HG03097 (cell line): ENCODE measurements around the gene ATP8B4.

Experiments used
- ATAC-seq: cut with Tn5 transposase; IDR thresholded peaks from one replicate; pipeline ENCODE4 v1.9.1; 2021; ENCODE audit not compliant: unreplicated experiment, low FRiP score

ATP8B4 gene

DNA sequence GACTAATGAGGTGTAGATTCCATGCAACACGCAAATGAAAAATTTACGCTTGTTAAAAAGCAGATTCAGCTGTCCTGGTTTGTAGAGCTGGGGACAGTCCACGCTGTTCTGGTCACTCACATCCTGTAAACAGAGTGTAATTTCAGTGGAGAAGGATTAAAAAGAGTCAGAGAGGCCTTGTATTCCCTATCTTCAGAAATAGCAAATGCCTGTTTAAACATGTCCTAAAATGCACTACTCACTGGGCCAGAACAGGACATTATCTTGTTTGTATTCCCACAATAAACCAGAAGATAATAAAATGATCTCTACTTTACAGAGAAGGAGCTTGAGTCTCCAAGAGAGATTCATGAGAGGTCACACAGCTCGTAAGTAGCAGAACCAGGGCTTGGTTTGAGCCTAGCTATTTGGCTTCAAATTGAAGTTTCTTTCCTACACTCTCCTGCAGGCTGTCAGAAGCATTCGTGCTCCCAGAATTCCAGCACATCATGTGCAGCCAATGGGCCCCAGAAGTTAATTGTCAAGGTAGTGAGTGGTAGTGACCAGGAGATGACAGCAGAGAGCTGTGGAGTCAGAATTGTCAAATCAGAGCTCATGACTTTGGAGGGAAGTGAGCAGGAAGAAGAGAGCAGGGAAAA lies 242.5 kb downstream of the ATP8B4 start:
- ATAC-seq: no peak

GRCh38 chr15:49875392-49875791 lies 243.6 kb downstream of the ATP8B4 start:
- ATAC-seq: no peak

- ATAC-seq: no peak
These were observed 248.6 kb downstream of the ATP8B4 start for GRCh38 chr15:49870472-49870871.

DNA sequence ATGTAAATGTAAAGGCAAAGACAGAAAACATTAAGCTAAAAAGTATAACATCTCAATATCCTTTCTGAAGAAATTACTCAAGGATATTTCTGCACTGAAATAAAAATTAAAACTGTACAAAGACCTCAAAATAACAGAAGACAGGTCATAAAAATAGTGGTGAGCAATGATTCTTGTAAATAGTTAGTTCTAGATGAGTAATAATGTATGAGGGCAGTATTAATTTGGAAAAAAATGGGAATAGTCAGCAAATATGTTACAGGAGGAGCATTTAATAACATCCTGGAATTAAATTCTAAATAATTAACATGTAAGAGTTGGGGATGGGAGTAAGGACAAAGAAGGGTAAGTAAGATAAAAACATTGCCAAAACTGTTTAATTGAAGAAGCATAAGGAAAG lies 250.7 kb downstream of the ATP8B4 start:
- ATAC-seq: no peak

DNA sequence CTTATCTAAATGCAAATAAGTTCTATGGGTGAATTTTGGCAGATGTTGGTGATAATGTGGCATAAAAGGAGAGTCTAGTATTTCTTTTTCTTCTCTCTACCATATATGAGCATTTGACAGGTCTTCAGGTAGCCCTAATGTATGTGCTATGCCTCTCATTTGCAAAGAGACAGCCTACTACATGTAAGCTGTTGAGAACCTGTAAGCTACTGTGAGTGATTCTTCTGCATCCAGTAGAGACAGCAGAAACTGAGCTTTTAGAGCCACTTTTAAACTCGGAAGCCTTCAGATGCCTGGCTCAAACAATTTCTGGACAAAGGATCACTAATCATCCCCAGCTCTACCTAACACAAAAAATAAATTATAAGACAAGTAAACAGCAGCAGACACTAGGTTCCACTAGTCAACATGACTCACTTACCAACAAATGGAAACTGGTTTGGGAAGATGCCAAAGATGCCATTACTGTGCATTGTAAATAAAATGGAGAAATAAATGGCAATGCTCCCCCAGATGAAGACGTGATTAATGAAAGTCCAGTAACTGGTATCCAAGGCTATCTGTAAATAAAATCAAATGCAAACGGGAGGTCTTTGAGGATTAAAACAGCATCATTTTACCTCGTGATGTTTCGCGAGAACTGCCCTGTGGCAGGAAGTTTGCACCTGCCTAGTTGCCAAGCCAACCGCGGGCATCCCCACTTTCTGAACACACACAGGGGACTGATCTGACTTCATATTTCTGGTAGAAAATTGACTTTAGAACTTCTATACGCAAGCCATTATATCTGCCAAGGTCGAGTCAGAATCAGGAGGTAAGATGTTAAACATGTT lies 252.9 kb downstream of the ATP8B4 start:
- no peak for ATAC-seq

- no peak for ATAC-seq
These were observed 254.8 kb downstream of the ATP8B4 start for GRCh38 chr15:49864251-49864650.

DNA sequence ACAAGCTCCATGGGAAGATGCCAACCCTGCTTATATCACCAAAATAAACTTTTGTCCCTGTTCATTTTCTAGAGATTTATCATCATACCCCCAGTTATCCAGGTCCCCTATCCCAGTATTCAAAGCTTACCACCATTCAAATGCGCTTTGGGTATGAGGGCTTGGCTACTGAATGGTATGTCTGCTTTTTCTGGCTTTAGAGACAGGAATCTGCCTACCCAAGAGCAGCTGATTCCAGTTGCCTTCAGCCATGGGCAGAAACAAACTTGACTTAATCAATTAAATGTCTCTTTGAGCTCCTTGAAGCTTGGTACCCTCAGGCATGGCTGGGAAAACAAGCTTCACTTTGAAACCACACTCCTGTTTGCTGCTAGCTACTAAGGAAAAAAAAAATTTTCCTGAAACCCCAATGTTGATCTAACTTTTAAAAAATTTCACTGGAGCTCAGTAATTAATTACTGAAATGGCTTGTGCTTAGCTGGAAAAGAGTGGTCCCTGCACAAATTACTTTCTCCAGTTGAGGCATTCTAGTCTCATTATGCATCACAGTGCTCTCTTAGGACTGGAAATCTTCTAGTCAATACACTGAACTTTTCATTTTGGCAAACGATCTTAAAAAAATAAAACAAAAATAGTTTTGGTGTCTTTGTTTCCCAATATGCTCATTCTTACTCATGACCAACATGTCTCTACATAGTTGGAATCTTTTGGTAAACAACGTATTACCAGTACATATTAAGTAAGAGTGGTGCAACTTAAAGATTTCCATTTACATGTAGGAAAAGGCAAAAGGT lies 255.4 kb downstream of the ATP8B4 start:
- ATAC-seq: no peak

GRCh38 chr15:49860101-49860500 lies 258.9 kb downstream of the ATP8B4 start:
- no peak for ATAC-seq

DNA sequence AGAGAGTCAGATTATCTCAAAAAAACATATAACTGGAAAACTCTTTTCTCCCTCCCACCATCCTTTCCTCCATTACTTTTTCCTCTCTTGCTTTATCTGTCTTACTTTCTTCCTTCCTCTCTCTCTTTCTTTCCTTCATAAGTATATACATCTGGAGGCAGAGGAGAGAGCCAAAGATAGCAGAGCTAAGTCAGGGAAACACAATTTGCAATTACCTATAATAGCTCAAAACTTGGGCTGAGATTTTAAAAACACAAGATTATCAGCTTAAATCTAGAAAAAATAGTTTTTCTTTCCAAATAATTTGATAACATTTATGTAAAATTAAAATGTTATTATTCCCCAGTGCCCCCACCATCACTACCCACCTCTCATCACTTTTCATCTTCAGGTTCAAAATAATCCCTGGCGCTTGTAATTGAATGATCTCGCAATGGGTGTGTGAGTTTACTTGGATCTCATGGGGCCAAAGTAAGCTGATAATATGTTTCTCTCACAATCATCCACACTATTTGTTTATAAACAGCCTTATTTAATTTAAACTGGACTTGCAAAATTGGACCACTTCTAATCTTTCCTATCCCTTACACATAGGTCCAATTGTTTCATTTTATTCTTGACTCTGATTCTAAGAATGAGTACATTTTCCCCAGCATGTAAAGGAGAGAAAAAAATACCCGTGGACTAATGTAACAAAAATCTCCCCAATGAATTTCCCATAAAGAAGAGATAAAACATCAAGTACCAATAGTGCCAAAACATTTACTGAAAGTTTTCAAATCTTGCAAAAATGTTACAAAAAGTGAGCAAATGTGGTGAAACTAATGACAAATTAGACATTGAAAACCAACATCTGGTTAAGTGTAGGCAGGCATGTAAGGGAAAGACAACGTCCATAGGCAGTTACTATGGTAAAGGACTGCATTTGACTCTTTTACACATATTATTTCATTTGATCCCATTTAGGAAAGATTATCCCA lies 261.2 kb downstream of the ATP8B4 start:
- no peak for ATAC-seq

DNA sequence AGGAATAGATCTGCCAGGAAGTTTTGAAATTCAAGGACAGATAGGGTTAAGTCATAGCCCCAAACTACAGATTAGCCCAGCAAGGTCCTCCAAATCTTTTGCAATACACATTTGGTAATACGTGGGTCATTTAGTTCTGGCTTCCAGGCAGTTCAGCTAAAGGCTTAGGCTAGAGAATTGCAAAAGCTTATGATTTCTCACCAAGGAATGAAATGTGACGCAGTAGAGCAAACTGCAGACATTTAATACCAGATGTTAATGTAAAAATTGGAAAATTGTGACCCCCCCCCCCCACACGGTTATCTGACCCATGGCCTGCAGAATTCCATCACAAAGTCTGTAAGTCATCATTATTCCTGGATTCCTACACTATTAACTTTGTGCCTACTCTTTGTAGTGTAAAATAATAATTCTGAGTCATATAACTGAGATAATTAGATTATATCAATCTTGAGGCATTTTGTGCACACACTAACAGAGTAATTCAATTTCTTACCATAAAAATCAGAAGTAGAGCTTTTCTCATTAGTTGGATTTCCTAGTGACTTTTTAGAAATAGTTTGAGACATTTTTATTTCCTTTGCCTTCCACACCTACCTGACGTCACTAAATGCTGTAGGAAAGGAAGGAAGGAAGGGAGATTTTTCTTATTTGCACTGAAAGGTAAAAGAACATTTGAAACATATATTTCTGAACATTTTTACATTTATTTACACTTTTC lies 263.0 kb downstream of the ATP8B4 start:
- ATAC-seq: no peak

DNA sequence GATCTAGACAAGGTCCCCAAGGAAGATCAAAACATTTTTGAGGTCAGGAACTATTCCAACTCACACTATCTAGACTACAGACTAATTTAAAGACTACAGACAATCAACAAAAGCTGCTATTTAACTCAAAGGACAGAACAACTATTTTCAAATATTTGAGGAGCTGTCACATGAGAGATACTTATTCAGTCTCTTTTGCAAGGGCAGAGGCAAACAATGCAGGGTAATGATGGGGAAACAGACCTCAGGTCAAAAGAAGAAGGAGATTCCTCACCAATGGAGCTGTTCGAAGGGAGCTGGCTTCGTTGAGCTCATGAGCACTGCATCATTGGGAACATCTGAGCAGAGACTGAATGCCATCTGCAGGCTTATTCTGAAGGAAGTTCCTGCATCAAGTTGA lies 266.3 kb downstream of the ATP8B4 start:
- no peak for ATAC-seq

DNA sequence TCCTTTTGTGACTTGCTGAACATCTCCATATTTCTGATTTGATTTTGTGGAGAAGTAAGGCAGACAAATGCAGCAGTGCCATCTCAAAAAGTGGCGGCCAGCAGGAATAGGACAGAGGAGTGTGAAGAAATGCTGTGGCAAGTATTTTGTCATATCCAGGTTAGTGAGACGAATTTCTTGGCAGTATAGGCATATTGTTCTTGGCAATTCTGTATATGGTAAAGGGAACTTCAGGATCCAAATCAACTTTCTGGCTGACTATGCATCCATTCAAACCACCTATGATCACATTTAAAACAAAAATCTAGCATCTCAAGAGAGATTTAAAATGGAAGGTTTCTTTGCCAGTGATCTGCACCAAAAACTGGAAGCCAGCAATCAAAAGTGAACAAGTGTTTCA lies 270.2 kb downstream of the ATP8B4 start:
- ATAC-seq: no peak

DNA sequence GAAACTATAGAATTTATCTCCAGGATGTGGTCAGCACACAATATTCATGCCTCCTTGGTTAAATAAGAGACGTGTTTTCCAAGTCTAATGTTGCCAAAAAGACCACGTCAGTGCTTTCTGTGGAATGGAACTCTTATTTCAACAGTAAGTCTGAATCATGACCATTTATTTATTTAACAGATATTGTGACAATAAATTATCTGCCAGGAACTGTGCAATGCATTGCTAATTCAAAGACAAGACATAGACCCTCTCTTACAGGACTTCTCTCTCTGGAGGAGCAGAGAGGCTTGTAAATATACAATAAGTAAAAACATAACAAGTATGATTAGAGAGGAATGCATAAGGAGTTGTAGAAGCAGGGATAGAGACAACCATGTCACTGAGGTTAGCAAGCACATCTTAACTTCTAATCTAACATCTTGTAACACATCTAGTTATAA lies 270.7 kb downstream of the ATP8B4 start:
- ATAC-seq: no peak

- ATAC-seq: no peak
These were observed 271.4 kb downstream of the ATP8B4 start for GRCh38 chr15:49847423-49848281.

GRCh38 chr15:49844390-49844789 lies 274.6 kb downstream of the ATP8B4 start:
- ATAC-seq: no peak

GRCh38 chr15:49843725-49844124 lies 275.3 kb downstream of the ATP8B4 start:
- no peak for ATAC-seq

- no peak for ATAC-seq
These were observed 276.9 kb downstream of the ATP8B4 start for GRCh38 chr15:49842031-49842730.

- no peak for ATAC-seq
These were observed 286.5 kb downstream of the ATP8B4 start for GRCh38 chr15:49832511-49832910.
